ENCODE results near the gene ARHGAP1. TPM values are rescaled to one million over a fixed set of nuclear protein-coding genes. Genes with fewer than 3 reads are reported as not detected.
A peak's percentile ranks its signal among the peaks of the same experiment; 100 is the strongest.

The ARHGAP1 gene
- total and polyA plus RNA-seq, 2 of the 13 experiments (the other 11 are each of a cell fraction or from before 2014, with no cell fraction given) = 18.6 to 30.3 TPM

DNA sequence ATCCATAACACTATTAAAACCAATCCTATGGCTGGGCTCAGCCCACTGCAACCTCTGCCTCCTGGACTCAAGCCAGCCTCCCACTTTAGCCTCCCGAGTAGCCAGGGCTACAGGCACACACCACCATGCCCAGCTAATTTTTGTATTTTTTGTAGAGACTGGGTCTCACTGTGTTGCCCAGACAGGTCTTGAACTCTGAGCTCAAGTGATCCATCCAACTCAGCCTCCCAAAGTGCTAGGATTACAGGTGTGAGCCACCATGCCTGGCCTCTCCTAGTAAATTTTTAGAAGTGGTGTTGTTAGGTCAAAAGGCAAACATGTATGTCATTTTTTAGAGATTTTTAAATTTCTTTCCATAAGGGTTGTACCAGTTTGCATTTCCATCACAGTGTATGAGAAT lies 32.8 kb upstream of the ARHGAP1 start (continued):
- TF ChIP-seq, protein P1, sequence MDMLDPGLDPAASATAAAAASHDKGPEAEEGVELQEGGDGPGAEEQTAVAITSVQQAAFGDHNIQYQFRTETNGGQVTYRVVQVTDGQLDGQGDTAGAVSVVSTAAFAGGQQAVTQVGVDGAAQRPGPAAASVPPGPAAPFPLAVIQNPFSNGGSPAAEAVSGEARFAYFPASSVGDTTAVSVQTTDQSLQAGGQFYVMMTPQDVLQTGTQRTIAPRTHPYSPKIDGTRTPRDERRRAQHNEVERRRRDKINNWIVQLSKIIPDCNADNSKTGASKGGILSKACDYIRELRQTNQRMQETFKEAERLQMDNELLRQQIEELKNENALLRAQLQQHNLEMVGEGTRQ (IDR thresholded peaks at IDR 0.05; ENCODE audit: low read depth, low read length) = no peak
- TF ChIP-seq, protein P1 (CRISPR knock-in tag; IDR thresholded peaks at IDR 0.05; ENCODE audit: borderline replicate concordance) = no peak
- TF ChIP-seq, protein P2, sequence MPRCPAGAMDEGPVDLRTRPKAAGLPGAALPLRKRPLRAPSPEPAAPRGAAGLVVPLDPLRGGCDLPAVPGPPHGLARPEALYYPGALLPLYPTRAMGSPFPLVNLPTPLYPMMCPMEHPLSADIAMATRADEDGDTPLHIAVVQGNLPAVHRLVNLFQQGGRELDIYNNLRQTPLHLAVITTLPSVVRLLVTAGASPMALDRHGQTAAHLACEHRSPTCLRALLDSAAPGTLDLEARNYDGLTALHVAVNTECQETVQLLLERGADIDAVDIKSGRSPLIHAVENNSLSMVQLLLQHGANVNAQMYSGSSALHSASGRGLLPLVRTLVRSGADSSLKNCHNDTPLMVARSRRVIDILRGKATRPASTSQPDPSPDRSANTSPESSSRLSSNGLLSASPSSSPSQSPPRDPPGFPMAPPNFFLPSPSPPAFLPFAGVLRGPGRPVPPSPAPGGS (CRISPR knock-in tag; IDR thresholded peaks at IDR 0.05) = no peak
- TF ChIP-seq, protein P3, sequence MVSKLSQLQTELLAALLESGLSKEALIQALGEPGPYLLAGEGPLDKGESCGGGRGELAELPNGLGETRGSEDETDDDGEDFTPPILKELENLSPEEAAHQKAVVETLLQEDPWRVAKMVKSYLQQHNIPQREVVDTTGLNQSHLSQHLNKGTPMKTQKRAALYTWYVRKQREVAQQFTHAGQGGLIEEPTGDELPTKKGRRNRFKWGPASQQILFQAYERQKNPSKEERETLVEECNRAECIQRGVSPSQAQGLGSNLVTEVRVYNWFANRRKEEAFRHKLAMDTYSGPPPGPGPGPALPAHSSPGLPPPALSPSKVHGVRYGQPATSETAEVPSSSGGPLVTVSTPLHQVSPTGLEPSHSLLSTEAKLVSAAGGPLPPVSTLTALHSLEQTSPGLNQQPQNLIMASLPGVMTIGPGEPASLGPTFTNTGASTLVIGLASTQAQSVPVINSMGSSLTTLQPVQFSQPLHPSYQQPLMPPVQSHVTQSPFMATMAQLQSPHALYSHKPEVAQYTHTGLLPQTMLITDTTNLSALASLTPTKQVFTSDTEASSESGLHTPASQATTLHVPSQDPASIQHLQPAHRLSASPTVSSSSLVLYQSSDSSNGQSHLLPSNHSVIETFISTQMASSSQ (IDR thresholded peaks at IDR 0.05; ENCODE audit: low read depth) = no peak
- TF ChIP-seq, protein P3 (CRISPR knock-in tag; IDR thresholded peaks at IDR 0.05; ENCODE audit: borderline replicate concordance) = no peak
- no peak for TF ChIP-seq ZNF331 (CRISPR knock-in tag; IDR thresholded peaks at IDR 0.05)
- TF ChIP-seq ZFYVE20 (CRISPR knock-in tag; IDR thresholded peaks at IDR 0.05; ENCODE audit: borderline replicate concordance, low read depth) = no peak
- TF ChIP-seq ZNF121 (CRISPR knock-in tag; IDR thresholded peaks at IDR 0.05) = peak; percentile 53; the same call in 1 of the 2 replicates
- no peak for TF ChIP-seq RELA (CRISPR knock-in tag; IDR thresholded peaks at IDR 0.05)
- no peak for TF ChIP-seq IKZF1 (IDR thresholded peaks at IDR 0.05)
- TF ChIP-seq, protein P4, sequence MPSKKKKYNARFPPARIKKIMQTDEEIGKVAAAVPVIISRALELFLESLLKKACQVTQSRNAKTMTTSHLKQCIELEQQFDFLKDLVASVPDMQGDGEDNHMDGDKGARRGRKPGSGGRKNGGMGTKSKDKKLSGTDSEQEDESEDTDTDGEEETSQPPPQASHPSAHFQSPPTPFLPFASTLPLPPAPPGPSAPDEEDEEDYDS (CRISPR knock-in tag; IDR thresholded peaks at IDR 0.05) = no peak
- TF ChIP-seq HNRNPUL1 (IDR thresholded peaks at IDR 0.05; ENCODE audit: low read depth, low read length) = no peak

Data from HepG2 (cell line).